Activated T-cell treated with anti-CD3 and anti-CD28 coated beads for 1 hour (primary cell): ENCODE data around the gene TNMD.

Experiments used
- DNase-seq: peaks from one replicate; pipeline ENCODE4 v3.0.0-alpha.2; 2020; ENCODE audit warnings: low read depth

The TNMD gene

DNA sequence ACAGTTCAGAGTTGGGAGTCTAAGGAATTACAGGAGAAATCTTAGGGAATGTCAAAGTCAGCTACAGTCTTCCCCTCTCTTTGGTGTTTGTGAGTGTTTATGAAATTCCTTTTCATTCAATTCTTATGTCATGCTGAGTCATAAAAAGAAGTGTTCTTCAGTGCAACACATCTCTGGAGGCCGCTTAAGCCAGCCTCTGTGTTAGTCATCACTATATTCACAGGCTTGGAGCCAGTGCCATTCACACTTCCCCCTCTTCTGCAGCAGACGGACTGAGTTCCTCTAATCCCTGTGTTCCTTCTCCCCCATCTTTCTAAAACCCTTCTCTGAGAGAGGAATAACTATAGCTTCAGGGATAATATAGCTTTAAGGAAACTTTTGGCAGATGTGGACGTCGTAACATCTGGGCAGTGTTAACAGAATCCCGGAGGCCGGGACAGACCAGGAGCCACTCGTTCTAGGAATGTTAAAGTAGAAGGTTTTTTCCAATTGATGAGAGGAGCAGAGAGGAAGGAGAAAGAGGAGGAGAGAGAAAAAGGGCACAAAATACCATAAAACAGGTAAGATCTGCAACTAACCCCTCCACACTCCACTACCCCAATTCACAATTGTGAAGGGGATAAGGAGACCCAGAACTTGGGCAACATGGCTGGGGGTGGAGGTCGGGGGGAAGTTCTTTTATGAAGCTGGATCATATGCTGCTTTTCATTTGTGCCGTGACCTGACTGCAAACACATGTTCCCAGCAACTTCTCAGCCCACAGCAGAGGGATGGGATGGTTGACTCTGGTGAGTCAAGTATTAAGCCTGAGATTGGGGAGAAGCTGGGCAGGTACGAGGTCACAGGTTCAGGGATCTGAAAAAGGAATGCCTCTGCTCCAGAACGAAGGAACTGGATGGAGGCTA is 59.5 kb downstream of the TNMD start, which contains the start of gene SRPX2:
SRPX2 (plus strand) TSS at position 244 of the 905 bp plus-strand sequence. CDS start 2,124 bp downstream, outside the sequence.
- DNase-seq = no peak

DNA sequence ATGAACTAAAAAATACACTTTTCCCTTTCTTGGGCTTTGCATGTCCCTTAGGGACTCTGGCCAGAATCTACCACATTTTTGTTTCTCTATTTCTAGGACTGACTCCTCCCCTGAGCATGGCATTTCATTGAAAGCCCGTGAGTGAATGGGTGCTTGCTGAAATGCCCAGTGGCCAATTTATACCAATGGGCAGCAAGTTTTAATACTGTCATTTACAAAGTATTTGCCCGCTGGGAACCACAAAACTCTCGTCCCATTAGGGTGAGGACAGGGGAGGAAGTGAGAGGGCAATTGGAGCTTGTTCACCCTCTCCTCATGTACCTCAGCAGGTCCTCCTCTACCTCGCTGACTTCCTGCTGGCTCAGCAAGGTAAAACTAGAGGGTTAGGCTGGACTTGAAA is 60.4 kb downstream of the TNMD start:
- DNase-seq = no peak

DNA sequence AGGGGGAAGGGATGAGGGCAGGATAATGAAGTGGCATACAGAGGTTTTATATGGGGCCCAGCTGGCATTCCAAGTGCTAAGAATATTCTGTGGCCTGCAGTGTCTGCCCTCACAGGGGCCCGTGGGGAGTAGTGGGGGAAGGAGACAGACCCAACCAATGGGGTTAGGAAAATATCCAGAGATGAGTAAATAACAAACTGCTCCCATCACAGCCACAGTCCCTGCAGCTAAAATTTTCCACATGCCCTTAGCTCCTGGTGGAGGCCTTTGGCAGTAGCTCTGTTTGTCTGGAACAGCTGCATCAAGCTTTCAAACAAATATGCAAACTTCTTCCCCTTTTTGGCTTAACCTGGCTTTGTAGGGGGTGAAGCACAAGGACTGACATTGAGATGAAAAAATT is 62.4 kb downstream of the TNMD start:
- DNase-seq = no peak

DNA sequence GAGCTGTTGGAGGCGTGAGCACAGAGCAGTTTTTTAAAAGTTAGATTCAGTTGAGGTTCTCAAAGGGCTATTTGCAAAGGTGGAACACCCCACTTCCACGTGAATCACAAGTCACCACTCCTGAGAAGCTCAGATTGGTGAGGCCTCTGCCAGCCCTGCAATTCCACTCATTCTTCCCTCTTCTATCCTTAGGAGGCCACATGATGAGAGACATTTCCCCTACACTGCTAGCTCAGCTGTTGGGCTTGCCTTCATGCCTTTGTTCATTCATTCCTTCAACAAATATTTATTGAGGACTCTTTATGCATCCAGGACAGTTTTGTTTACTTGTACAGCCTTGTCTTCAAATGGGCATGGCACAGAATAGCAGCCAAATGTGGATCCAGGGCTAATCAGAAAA is 63.0 kb downstream of the TNMD start:
- no peak for DNase-seq

DNA sequence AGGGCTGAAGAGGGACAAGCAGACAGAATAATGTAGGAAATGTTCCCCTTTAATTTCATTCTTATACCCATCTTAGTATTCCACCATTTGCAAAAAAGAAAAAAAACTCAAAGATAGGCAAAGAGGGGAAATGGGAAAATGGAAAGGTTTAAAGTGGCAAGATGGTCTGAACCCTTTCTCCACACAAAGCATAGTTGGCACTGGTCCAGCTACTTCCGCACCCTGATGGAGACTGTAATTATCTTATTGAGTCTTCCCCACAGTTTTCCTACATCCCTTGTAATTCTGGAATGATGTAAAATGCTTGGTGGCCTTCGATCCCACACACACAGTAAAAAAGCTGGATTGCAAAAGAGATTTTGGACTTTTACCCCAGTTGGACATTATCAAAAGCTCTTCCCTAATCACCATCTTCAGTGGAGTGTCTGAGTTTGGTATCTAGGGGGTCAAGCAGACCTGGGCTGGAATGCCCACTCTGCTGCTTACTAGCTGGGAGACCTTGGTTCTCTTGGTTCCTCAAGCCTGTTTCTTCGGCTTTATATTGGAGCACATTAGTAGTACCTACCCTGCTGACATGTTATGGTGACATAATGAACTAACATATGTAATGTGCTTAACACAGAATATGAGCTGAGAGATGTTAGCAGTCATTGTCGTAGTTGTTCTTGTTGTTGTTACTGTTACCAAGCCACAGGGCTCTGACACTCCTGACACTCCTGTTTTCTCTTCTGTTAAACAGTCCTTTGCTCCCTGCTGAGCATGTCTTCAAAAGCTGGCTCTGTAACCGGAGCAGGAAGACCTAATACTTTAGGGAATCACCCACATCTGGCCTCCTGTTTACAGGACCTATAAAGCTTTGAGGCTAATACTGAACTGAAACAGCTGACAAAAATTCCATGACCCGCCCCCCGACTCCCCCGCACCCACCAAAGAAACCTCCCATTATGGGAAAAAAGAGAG is 64.0 kb downstream of the TNMD start:
- no peak for DNase-seq
